Fibroblast of the conjunctiva (primary cell): ENCODE measurements around the gene HYAL1.
A peak's percentile ranks its signal among the peaks of the same experiment; 100 is the strongest.

Experiments used
- DNase-seq: peaks from one replicate; pipeline ENCODE4 v3.0.0-alpha.2; 2010; ENCODE audit warnings: low read depth

Gene HYAL1

GRCh38 chr3:50303013-50303815 lies at the start of gene HYAL1:
HYAL1 (minus strand) TSS chr3:50303574; CDS start chr3:50302956, 618 bp downstream.
- no peak for DNase-seq

- DNase-seq = no peak
Measured at GRCh38 chr3:50352781-50353180, 49.4 kb upstream of the HYAL1 start.

- no peak for DNase-seq
Measured at GRCh38 chr3:50351323-50351697, 47.9 kb upstream of the HYAL1 start.

GRCh38 chr3:50350527-50351322 lies 47.4 kb upstream of the HYAL1 start, which contains the start of the genes CYB561D2 and NPRL2:
CYB561D2 (plus strand) TSS chr3:50350862; CDS start chr3:50351434, 572 bp downstream.
NPRL2 (minus strand) TSS chr3:50350775; CDS start chr3:50350652, 123 bp downstream.
- peak; percentile 77 for DNase-seq

GRCh38 chr3:50350213-50350526 lies 46.8 kb upstream of the HYAL1 start:
- DNase-seq = no peak

- DNase-seq = no peak
Measured at GRCh38 chr3:50347187-50347813, 43.9 kb upstream of the HYAL1 start.

- DNase-seq = no peak
Measured at GRCh38 chr3:50345586-50346234, 42.3 kb upstream of the HYAL1 start, which contains the start of gene ZMYND10. ZMYND10 (minus strand) TSS chr3:50345732; CDS start chr3:50345579, 153 bp downstream.

- no peak for DNase-seq
Measured at GRCh38 chr3:50345008-50345407, 41.6 kb upstream of the HYAL1 start.

GRCh38 chr3:50342813-50343633 lies 39.6 kb upstream of the HYAL1 start:
- no peak for DNase-seq

- DNase-seq = no peak
Measured at GRCh38 chr3:50341996-50342650, 38.7 kb upstream of the HYAL1 start.

- DNase-seq = no peak
Measured at GRCh38 chr3:50341537-50341936, 38.2 kb upstream of the HYAL1 start.

GRCh38 chr3:50340448-50341329 lies 37.3 kb upstream of the HYAL1 start, which contains the start of gene RASSF1:
RASSF1 (minus strand) TSS chr3:50340836; CDS start chr3:50340805, 31 bp downstream.
- DNase-seq = no peak

- no peak for DNase-seq
Measured at GRCh38 chr3:50340147-50340447, 36.7 kb upstream of the HYAL1 start.

- DNase-seq = no peak
Measured at GRCh38 chr3:50339485-50340146, 36.2 kb upstream of the HYAL1 start.

GRCh38 chr3:50338965-50339364 lies 35.6 kb upstream of the HYAL1 start:
- no peak for DNase-seq

GRCh38 chr3:50337175-50337861 lies 33.9 kb upstream of the HYAL1 start:
- DNase-seq = peak; percentile 99

- no peak for DNase-seq
Measured at GRCh38 chr3:50336452-50337174, 33.2 kb upstream of the HYAL1 start.
